Measurements from ENCODE around the gene UBL7.

The UBL7 gene

DNA sequence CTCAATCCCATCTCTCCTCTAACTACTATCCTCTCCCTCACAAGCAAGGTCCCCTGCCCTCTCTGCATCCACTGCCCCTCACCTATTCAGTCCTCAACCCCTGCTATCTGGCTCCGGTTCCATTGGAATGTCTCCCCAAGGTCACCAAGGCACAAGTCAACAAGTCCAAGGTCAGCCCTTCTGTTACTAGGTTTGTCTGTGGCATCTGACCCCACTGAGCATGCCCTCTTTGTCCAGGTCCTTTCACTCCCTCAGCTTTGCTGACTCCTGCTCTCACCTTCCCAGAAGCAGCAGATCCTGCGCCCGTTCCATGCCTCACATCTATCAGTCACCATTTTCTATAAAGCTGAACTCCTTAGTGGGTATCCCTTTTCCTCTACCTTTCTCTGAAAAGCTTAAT, 18.9 kb downstream of the UBL7 start:
- Mint-ChIP-seq H3K36me3 (ENCODE audit: insufficient read depth) (peaks cover 14% of the 10 kb centered on the region), H3K27ac (no peak overlapping the region), H3K27me3 (no peaks in the 10 kb centered on the region), H3K4me1 (ENCODE audit: low read depth in 2 of 2) (peaks cover 4 to 6% of the 10 kb centered on the region in 2 donors), H3K4me3 (no peak overlapping the region), H3K9me3 (no peaks in the 10 kb centered on the region)
- ATAC-seq (replicated peaks) (no peak), DNase-seq (no peak)

DNA sequence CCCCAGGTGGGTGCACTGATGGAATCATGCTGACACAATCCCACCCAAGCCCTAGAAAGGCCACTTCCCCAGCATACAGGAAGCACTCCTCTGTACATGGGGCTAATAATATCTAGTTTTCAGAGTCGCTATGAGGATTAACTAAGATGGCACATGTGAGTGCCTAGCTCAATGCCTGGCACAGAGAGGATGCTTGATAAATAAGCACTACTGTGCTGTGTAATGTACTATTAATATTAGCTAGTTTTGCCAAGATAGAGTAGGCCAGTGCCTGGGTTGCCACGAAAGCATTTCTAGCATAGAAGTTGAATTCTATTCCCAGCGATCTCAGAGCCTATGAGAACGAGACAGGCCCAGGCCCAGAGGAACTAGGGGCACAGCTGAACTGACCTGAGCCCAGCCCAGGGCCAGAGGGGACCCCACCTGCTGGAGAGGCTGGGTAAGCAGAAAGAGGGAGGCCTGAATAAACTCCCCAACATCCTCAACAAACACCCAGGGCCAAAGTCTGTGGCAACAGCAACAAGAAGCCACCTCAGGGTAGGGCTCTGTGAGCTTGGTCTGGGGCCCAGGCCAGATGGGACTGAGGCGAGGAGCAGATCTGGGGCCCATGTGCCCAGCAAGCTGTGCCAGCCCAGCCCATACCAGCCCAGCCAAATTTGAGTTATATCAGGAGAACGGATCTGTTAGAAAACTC, 19.6 kb downstream of the UBL7 start:
- H3K27me3 Mint-ChIP-seq = no peaks in the 10 kb centered on the region
- H3K4me1 Mint-ChIP-seq (ENCODE audit: low read depth in 2 of 2) = peaks cover 4 to 6% of the 10 kb centered on the region in 2 donors
- H3K9me3 Mint-ChIP-seq = no peaks in the 10 kb centered on the region
- ATAC-seq (replicated peaks) = no peak
- no peak for DNase-seq
- H3K4me3 Mint-ChIP-seq = no peak overlapping the region
- H3K27ac Mint-ChIP-seq = no peak overlapping the region
- H3K36me3 Mint-ChIP-seq (ENCODE audit: insufficient read depth) = peaks cover 14% of the 10 kb centered on the region

DNA sequence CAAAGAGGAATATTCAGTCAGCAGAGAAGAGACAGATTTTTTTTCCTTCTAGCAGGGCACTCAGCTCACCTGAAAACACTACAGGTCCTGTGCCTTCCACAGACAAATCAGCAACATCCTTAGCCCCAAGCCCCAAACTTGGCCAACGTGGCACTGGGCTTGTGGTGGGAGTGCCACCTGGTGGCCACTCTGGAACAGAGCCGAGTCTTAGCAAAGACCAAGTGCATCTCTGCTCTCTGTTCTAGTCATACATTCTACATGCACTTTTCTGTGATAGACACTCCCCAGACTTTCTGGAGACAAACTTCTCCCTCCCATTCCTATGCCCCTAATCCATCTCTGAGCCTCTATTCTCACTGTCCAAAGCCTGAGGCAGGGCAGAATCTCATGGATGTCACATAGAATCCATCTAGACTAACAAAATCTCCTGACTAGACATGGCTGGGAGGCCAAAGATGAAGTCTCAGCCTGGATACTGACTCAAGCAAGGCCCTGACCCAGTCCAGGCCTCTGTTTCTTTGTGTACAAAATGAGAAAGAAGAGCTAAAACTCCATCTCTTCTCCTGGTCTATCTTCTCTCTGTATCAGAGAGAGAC, 22.1 kb downstream of the UBL7 start:
- Mint-ChIP-seq H3K27ac (no peak overlapping the region), H3K4me3 (no peak overlapping the region), H3K36me3 (ENCODE audit: insufficient read depth) (peaks cover 2% of the 10 kb centered on the region), H3K27me3 (no peaks in the 10 kb centered on the region), H3K4me1 (ENCODE audit: low read depth in 2 of 2) (peaks cover 17 to 20% of the 10 kb centered on the region in 2 donors), H3K9me3 (no peaks in the 10 kb centered on the region)
- DNase-seq (peak; percentile 68 to 75 (median 72)), ATAC-seq (replicated peaks) (peak; percentile 72)

DNA sequence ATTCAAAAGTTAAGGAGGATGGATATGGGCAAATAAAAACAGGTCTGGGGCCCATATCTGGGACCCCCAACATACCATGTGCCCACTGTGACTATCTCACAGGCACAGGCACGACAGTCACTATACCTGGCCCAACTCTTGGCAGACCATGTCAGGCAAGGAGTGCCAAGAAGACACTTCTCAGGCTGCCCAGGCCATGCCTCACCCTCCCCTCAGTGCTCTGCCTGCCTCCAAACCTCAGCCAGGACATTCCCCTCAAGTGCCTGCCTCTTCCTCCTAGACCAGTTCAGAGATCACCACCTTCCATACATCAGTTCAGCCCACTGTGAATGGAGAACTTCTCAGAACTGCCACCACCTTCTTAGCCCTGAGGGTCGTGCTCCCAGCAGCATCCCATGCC, 22.8 kb downstream of the UBL7 start:
- Mint-ChIP-seq H3K4me1 (ENCODE audit: low read depth in 2 of 2) (peaks cover 17 to 20% of the 10 kb centered on the region in 2 donors), H3K27ac (no peak overlapping the region), H3K36me3 (ENCODE audit: insufficient read depth) (no peaks in the 10 kb centered on the region), H3K9me3 (no peaks in the 10 kb centered on the region), H3K27me3 (no peaks in the 10 kb centered on the region), H3K4me3 (no peak overlapping the region)
- ATAC-seq (replicated peaks) = no peak
- DNase-seq = no peak

DNA sequence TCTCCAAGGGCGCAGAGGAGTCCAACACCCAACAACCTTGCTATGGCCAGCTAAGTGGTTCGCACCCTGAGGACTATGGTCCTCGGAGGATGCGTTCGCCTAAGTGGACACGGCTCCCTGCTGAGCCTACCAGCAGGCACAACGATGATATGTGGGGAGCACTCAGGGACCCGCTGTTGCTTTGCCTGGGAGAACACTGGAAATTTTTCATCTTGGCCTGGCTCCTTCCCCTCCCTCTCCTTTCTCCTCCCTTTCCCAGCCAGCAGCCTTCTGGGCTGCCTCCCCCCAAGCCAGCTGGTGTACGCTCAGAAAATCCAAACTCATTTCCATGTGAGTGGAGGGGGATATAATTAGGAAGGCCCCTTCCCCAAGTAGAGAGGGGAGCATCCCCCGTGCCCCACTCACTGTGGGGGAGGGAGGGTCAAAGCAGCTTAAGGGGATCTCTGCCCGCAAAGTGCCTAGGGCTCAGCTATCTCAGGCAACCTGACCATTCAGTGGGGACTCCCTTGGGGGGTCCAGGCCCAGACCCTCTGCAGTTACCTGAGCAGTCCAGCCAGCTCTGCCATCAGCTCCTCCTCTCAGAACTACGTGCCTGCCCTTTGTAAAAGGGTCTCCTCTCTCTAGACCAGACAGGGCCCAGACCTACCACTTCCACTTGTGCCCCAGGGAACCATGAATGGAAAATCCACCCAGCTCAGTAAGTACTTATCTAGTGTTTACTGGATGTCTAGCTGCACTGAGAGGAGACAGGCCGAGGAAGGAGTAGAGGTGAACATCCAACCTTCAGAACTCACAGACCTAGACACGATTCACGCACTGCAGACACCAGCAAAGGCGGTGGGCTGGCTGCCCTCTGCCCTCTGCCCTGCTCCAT, 26.5 kb downstream of the UBL7 start:
- Mint-ChIP-seq H3K4me1 (ENCODE audit: low read depth in 2 of 2) (peaks cover 36 to 51% of the 10 kb centered on the region in 2 donors), H3K4me3 (peak overlapping the region; percentile 82 to 86), H3K27ac (peak overlapping the region; percentile 79 to 82), H3K27me3 (no peaks in the 10 kb centered on the region), H3K9me3 (no peaks in the 10 kb centered on the region), H3K36me3 (ENCODE audit: insufficient read depth) (no peaks in the 10 kb centered on the region)
- DNase-seq (no peak), ATAC-seq (replicated peaks) (no peak)

DNA sequence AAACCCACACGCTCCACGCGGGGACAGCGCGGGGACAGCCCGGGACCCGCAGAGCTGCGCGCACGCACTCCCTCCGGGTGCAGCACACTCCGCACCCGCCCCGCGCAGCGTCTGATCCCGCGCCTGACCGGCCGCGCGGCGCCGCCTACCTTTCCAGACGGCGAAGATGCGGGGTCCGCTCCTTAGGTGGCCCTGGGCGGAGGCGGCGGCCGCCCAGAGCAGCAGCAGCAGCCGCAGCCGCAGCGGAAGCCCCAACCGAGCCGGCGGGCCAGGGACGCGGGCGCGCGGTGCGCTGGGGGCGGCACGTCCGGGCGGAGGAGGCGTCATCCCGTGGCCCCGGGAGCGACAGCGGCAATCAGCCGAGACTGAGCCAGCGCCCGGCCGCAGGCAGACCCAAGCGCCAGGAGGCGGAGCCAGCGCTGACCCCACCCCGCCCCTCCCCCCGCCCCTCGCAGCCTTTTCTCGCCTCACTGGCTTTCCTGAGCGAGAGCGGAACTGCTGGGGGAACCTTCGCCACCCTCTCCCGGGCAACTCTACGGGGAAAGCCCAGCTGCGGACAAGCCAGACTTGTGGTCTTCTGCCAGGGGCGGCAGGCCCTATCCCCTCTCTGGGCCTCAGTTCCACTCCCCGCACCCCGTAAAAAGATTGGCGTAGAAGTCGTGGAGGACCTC, 27.2 kb downstream of the UBL7 start, which contains the start of gene SEMA7A:
SEMA7A (minus strand) TSS at position 367 of the 671 bp plus-strand sequence; CDS start at position 327, 40 bp downstream.
- Mint-ChIP-seq H3K4me3 (peak within 1 kb of the TSS; percentile 86), H3K9me3 (no peaks in the 10 kb centered on the region), H3K27me3 (no peaks in the 10 kb centered on the region), H3K27ac (peak within 1 kb of the TSS; percentile 79 to 82), H3K4me1 (ENCODE audit: low read depth in 2 of 2) (peaks cover 38 to 56% of the 10 kb centered on the region in 2 donors), H3K36me3 (ENCODE audit: insufficient read depth) (no peaks in the 10 kb centered on the region)
- peak; percentile 85 for ATAC-seq (replicated peaks)
- DNase-seq = peak; percentile 61 to 68 (median 68)

DNA sequence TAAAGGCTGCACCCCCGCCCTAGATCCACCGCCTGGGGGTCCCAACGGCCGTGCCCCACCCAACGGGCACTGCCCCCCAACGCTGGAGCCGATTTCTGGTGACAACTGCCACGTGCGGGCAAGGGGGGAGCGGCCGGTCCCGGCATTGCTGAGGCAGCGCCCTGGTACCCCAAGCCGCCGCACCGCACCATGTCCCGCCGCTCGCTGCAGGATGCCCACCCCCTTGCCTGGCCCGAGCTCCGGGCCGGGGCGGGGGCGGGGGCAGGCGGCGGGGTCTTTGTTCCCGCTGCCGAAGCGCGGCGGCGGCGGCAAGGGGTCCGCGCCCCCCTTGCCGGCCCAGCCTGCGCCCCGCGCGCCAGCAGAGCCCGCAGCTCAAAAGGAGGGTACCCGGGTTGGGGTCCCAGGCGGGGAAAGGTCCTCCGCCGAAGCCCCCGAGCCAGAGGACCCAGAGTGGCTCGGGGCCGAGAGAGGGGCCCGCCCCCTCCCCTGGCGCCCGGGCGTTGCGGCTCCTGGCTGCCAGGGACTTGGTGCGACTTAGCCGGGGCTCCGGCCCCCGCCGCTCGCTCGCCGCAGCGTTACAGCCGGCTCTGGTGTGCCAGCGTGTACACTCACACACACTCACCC, 27.9 kb downstream of the UBL7 start:
- peak overlapping the region; percentile 86 for H3K4me3 Mint-ChIP-seq
- ATAC-seq (replicated peaks) (no peak), DNase-seq (no peak)
- peak overlapping the region in 1 of 2 donors; percentile 67 for H3K27ac Mint-ChIP-seq
- H3K36me3 Mint-ChIP-seq (ENCODE audit: insufficient read depth) = no peaks in the 10 kb centered on the region
- H3K4me1 Mint-ChIP-seq (ENCODE audit: low read depth in 2 of 2) = peaks cover 36 to 60% of the 10 kb centered on the region in 2 donors
- H3K27me3 Mint-ChIP-seq = no peaks in the 10 kb centered on the region
- no peaks in the 10 kb centered on the region for H3K9me3 Mint-ChIP-seq

DNA sequence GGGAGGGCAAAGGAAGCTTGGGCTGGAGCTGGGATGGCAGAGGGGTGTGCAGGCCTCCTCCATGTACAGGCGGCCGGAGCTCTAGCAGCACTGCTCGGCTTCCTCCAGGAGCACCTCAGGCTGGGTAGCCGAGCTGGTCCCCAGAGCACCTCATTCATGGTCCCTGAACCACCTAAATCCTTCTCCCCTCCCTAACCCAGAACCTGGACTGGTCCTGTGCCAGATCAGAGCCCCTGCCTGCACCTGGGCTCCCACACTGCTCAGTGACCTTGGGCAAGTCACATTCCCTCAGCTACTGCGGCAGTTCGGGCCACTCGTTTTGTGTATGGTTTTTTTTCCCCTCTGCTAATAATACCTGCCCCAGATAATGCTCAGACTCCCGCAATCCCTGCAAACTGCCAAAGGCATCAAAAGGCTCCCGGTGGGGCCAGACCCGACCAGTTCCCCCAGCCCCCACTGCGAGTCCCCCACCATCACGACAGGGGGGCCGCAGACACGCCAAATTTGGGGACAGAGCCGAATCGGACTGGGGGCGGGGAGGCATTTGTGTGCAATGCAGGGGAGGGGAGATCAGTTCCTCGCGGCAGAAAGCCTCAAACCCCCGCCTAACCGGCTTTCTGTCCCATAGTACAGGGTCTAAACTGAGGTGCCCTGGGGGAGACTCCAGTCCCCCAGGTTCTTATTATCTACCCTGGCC, 28.5 kb downstream of the UBL7 start:
- no peak for DNase-seq
- H3K9me3 Mint-ChIP-seq = no peaks in the 10 kb centered on the region
- no peak for ATAC-seq (replicated peaks)
- H3K4me3 Mint-ChIP-seq = peak overlapping the region; percentile 86
- H3K27ac Mint-ChIP-seq = peak overlapping the region in 1 of 2 donors; percentile 67
- H3K4me1 Mint-ChIP-seq (ENCODE audit: low read depth in 2 of 2) = peaks cover 38 to 66% of the 10 kb centered on the region in 2 donors
- no peaks in the 10 kb centered on the region for H3K36me3 Mint-ChIP-seq (ENCODE audit: insufficient read depth)
- H3K27me3 Mint-ChIP-seq = no peaks in the 10 kb centered on the region

DNA sequence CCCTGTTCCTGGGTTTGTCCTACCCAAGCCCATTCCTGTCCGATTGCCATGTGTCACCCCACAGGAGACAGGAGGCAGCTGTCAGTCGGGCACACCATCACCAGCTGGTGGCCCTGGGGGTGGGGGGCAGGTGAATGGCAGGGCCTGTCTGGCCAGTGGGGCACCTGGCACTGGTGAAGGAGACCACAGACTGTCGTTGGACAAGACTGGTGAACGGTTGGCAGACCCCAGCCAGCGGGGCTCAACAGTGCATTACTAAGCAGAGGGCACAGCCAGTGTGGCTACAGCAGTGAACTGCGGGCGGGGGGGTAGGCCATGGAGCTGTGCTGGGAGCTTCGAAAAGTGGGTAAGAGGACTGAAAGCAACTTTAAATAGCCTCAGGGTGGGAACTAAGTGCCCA, 29.3 kb downstream of the UBL7 start:
- Mint-ChIP-seq H3K9me3 (no peaks in the 10 kb centered on the region), H3K36me3 (ENCODE audit: insufficient read depth) (no peaks in the 10 kb centered on the region), H3K4me1 (ENCODE audit: low read depth in 2 of 2) (peaks cover 38 to 70% of the 10 kb centered on the region in 2 donors), H3K27me3 (no peaks in the 10 kb centered on the region), H3K4me3 (peak overlapping the region; percentile 86), H3K27ac (peak overlapping the region in 1 of 2 donors; percentile 36)
- ATAC-seq (replicated peaks) = no peak
- no peak for DNase-seq

DNA sequence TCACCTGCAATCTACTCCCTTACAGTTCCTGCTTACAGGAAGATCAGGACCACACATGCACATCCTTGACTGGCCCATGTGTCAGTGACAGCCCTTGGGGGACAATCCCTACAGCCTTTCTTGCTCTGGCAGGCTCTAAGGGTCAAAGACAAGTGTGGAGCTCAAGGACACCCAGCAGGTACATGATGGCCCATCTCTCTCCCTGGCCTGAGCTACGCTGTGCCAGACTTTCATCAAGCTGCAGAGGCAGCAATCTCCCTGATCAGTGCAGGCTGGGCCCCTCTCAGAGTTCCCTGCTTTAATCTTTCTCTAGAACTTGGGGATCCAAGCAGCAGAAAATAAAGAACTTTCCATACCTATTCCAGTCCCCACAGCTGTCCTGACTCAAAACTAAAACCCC, 29.8 kb downstream of the UBL7 start:
- peak overlapping the region; percentile 15 to 36 for H3K27ac Mint-ChIP-seq
- H3K27me3 Mint-ChIP-seq = no peaks in the 10 kb centered on the region
- peaks cover 38 to 70% of the 10 kb centered on the region in 2 donors for H3K4me1 Mint-ChIP-seq (ENCODE audit: low read depth in 2 of 2)
- ATAC-seq (replicated peaks) = no peak
- peak overlapping the region in 1 of 2 donors; percentile 86 for H3K4me3 Mint-ChIP-seq
- H3K9me3 Mint-ChIP-seq = no peaks in the 10 kb centered on the region
- no peaks in the 10 kb centered on the region for H3K36me3 Mint-ChIP-seq (ENCODE audit: insufficient read depth)
- DNase-seq = no peak

DNA sequence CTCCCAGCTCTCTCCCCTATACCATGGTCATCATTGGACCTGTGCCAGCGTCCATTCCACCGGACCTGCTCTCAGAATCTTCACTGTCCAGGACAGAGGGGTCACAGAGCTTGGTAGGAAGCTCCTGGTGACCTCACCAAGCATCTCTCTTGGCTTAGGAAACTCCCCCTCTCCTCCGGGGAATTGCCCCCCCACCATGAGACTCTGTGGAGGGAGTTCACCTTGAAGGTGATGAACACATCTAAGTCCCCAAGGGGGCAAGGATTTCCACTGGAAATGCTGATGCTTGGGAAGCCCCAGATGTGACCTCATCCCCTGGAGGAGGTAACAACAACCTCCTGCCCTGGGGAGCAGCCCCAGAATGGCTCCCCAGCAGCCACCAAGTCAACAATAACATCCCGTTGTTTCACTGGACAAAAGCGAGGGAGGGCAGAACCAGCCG, 30.4 kb downstream of the UBL7 start:
- H3K36me3 Mint-ChIP-seq (ENCODE audit: insufficient read depth) = no peaks in the 10 kb centered on the region
- H3K9me3 Mint-ChIP-seq = no peaks in the 10 kb centered on the region

DNA sequence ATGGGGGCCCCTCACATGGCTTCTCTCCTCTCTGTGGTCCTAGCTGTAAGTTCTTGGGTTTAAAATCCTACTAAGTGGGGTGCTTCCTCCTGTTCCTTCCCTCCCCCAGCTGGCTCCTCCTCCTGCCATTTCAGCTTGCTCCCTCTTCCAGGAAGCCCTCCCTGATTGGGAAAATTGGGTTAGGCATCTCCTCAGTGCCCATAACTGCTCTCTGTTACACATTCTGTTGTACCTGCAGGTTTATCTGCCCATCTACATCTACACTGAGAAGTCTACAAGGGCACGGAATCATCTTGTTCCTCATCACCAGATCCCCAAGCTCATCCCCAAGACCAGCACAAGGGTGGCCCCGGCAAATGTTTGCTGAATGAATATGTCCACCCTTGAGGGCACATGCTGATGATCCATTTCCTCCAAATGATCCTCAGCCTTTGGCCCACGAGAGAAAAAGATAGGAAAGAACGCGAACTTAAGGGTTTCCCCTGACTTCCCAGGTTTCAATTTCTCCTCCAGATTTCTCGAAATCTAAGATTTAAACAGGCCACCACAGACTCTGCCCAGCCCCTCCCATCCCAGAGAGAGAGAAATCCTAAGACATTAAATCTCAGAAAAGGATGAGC, 31.1 kb downstream of the UBL7 start:
- Mint-ChIP-seq H3K27ac (peak overlapping the region; percentile 38 to 61), H3K36me3 (ENCODE audit: insufficient read depth) (no peaks in the 10 kb centered on the region), H3K9me3 (no peaks in the 10 kb centered on the region), H3K27me3 (no peaks in the 10 kb centered on the region), H3K4me1 (ENCODE audit: low read depth in 2 of 2) (peaks cover 39 to 66% of the 10 kb centered on the region in 2 donors), H3K4me3 (peak overlapping the region in 1 of 2 donors; percentile 5)
- no peak for DNase-seq
- no peak for ATAC-seq (replicated peaks)

More for the DNA sequence above, 30.4 kb downstream of the UBL7 start:
- H3K4me3 Mint-ChIP-seq = no peak overlapping the region
- no peaks in the 10 kb centered on the region for H3K27me3 Mint-ChIP-seq
- DNase-seq (no peak), ATAC-seq (replicated peaks) (no peak)
- H3K27ac Mint-ChIP-seq = peak overlapping the region; percentile 38 to 61
- peaks cover 40 to 69% of the 10 kb centered on the region in 2 donors for H3K4me1 Mint-ChIP-seq (ENCODE audit: low read depth in 2 of 2)
